Kidney (tissue), 14 donors: Measurements from ENCODE around the gene HIVEP3. TPM values are rescaled to one million over a fixed set of nuclear protein-coding genes. Genes with fewer than 3 reads are reported as not detected.

ENCODE experiments used
- DNase-seq, 5 donors: peaks; one replicate each; pipeline ENCODE4 v3.0.0-alpha.2; 2013 to 2020
- FAIRE-seq: peaks from 2 replicates; lab custom pipeline; 2012; peaks lifted over from hg19 to GRCh38; lab: Jason Lieb, UNC
- H3K27ac ChIP-seq, 2 donors: one replicate each; pipeline ENCODE4 v1.7.0; 2013; ENCODE audit warnings: low read depth in 2 of 2, low read length in 2 of 2, inconsistent platforms in 1 of 2
- H3K27me3 ChIP-seq: one replicate; pipeline ENCODE4 v1.7.1; 2013; ENCODE audit warnings: low read length, inconsistent platforms; ENCODE audit not compliant: control insufficient read depth, insufficient read depth
- H3K36me3 ChIP-seq, 3 donors: one replicate each; pipeline versions ENCODE4 v1.7.0 to v1.7.1; 2013; ENCODE audit warnings: low read length in 3 of 3, control low read depth in 1 of 3, inconsistent platforms in 1 of 3; ENCODE audit not compliant: insufficient read depth in 3 of 3, control insufficient read depth in 2 of 3
- H3K4me1 ChIP-seq, 3 donors: one replicate each; pipeline versions ENCODE4 v1.7.0 to v1.7.1; 2013; ENCODE audit warnings: low read length in 3 of 3, inconsistent platforms in 1 of 3, low read depth in 1 of 3; ENCODE audit not compliant: control insufficient read depth in 2 of 3, insufficient read depth in 2 of 3
- H3K4me3 ChIP-seq, 3 donors: one replicate each; pipeline versions ENCODE4 v1.7.0 to v1.8.1; 2013; ENCODE audit warnings: low read length in 3 of 3, control low read depth in 1 of 3, inconsistent platforms in 1 of 3
- H3K9ac ChIP-seq, 3 donors: one replicate each; pipeline versions ENCODE4 v1.7.0 to v1.7.1; 2013; ENCODE audit warnings: low read length in 3 of 3, control low read depth in 1 of 3, inconsistent platforms in 1 of 3
- H3K9me3 ChIP-seq, 3 donors: one replicate each; pipeline versions ENCODE4 v1.7.0 to v1.7.1; 2013; ENCODE audit warnings: low read length in 3 of 3, control low read depth in 1 of 3, inconsistent platforms in 1 of 3; ENCODE audit not compliant: control insufficient read depth in 2 of 3, insufficient read depth in 1 of 3
- intact Hi-C: fragments of 100-400 bp; cut with DNase I; formaldehyde crosslinking; loops from one replicate; pipeline ENCODE4 v1.11.1; 2022
- polyA plus RNA-seq: library from polyadenylated mRNA; stranded (reverse); fragments of 350-450 nt; fragmentation: Illumina TruSeq; extraction: RNeasy Lipid Tissue Mini Kit (QIAGEN cat#74804); gene quantifications from one replicate; pipeline ENCODE4 v1.2.3, GENCODE V29; 2014; ENCODE audit warnings: low read depth, low replicate concordance; ENCODE audit not compliant: insufficient read depth
- total RNA-seq: library from RNA; stranded (reverse); fragmentation: NEBNext Ultra II Directional; extraction: Animal tissue kit (Norgen Biotek cat#: 25700); gene quantifications from one replicate; pipeline ENCODE4 v1.2.1, GENCODE V29; 2021
- TF ChIP-seq, protein P1 (sequence below): IDR thresholded peaks from 3 replicates; pipeline ENCODE4 v1.5.1; 2012; ENCODE audit warnings: mild to moderate bottlenecking, moderate library complexity, borderline replicate concordance; ENCODE audit not compliant: insufficient read depth; ENCODE audit errors: extremely low read depth
- donor health status: control.
- donor health status: control.
- donor health status: control.
- donor health status: control.
- donor health status: control.
- donor health status: DM: yes; HTN: yes; CAD: no.
- donor health status: Normal renal cell carcinoma (clear cell type).

Gene HIVEP3
- total and polyA plus RNA-seq, 2 donors from 2014 or later, result 3.5 to 11.0 TPM

GRCh38 chr1:41546833-41547135 lies 371.9 kb downstream of the HIVEP3 start:
- DNase-seq, result peak in 1 of 5 donors; percentile 26
- TF ChIP-seq, protein P1, sequence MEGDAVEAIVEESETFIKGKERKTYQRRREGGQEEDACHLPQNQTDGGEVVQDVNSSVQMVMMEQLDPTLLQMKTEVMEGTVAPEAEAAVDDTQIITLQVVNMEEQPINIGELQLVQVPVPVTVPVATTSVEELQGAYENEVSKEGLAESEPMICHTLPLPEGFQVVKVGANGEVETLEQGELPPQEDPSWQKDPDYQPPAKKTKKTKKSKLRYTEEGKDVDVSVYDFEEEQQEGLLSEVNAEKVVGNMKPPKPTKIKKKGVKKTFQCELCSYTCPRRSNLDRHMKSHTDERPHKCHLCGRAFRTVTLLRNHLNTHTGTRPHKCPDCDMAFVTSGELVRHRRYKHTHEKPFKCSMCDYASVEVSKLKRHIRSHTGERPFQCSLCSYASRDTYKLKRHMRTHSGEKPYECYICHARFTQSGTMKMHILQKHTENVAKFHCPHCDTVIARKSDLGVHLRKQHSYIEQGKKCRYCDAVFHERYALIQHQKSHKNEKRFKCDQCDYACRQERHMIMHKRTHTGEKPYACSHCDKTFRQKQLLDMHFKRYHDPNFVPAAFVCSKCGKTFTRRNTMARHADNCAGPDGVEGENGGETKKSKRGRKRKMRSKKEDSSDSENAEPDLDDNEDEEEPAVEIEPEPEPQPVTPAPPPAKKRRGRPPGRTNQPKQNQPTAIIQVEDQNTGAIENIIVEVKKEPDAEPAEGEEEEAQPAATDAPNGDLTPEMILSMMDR, result no peak
- Histone ChIP-seq H3K27ac (no peak overlapping the region), H3K36me3 (no peaks in the 10 kb centered on the region), H3K27me3 (no peaks in the 10 kb centered on the region), H3K4me1 (no peaks in the 10 kb centered on the region), H3K9me3 (no peaks in the 10 kb centered on the region), H3K9ac (no peak overlapping the region), H3K4me3 (no peak overlapping the region)
- no peak for FAIRE-seq
- intact Hi-C loops, result no loop called here

GRCh38 chr1:41545996-41546832 lies 372.5 kb downstream of the HIVEP3 start:
- no peak for DNase-seq
- H3K27me3 ChIP-seq, result no peaks in the 10 kb centered on the region
- H3K9me3 ChIP-seq, result no peaks in the 10 kb centered on the region
- H3K9ac ChIP-seq, result no peak overlapping the region
- no peaks in the 10 kb centered on the region for H3K4me1 ChIP-seq
- no peak overlapping the region for H3K27ac ChIP-seq
- no peak overlapping the region for H3K4me3 ChIP-seq
- intact Hi-C loops, result no loop called here
- H3K36me3 ChIP-seq, result no peaks in the 10 kb centered on the region
- TF ChIP-seq, protein P1, result no peak
- no peak for FAIRE-seq

DNA sequence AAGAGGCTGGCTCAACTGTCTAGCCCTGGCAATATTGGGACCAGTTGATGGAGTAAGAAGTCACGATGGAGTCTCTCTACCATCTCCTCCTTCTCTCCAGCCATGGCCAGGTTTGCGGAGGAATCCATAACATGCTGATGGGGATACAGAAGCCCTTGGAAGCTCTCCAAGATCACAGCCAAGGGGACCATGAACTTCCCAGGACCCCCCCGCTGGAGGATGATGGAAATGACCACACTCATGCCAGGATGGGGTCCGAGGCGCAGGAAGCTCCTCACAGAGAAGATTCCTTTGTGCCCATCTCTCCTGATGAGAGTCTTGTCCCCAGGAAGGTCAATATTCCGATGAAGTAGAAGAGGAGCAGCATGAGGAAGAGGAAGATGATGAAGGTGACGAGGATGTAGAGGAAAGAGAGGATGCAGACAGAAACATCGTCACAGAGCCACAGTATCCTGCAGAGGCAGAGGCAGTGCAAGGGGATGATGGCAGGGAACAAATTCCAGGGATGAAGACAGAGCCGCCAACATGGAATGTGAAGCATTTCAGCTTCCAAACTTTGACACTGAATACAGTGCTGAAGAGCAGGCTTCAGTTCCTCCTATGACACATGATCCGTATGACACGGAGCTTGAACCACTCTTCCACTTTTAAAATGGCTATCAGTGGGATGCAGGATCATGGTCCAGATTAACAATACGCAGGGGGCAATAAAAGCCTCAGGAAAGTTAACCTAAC lies 376.4 kb downstream of the HIVEP3 start:
- FAIRE-seq (no peak), DNase-seq (peak in 2 of 5 donors; percentile 32 to 40)
- Histone ChIP-seq H3K9ac (no peak overlapping the region), H3K36me3 (peaks cover 0 to 2% (median 0%) of the 10 kb centered on the region in 3 donors), H3K4me1 (peaks cover 0 to 3% (median under 1%) of the 10 kb centered on the region in 3 donors), H3K9me3 (no peaks in the 10 kb centered on the region), H3K27ac (no peak overlapping the region), H3K4me3 (no peak overlapping the region), H3K27me3 (no peaks in the 10 kb centered on the region)
- TF ChIP-seq, protein P1, result no peak
- intact Hi-C loops, result no loop called here
